ENCODE measurements around the gene SELENOI.

The SELENOI gene

DNA sequence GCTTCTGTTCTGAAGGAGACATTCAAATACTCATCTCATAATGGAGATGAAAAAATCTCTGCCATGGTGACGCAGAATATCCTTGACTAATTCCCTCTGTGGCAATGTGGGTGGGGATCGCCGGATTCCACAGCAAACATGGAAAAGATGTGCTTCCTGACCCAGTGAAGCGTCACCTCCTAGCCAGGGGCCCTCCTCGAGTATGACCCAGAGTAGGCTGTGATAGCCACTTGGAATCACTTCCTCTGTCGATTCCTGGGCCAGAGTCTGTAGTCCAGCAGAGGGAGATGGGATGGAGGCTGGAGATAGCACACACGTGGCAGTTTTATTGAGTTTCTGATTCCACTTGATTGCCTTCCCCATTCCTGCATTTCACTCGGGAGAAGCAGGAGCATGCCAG lies 92.6 kb downstream of the SELENOI start:
- no peak for TF ChIP-seq GATA2 (IDR thresholded peaks at IDR 0.05; ENCODE audit: low read depth, low read length)
- TF ChIP-seq GATA3 (IDR thresholded peaks at IDR 0.05; ENCODE audit: low read depth, low read length), result no peak

- no peak for TF ChIP-seq GATA3 (IDR thresholded peaks at IDR 0.05; ENCODE audit: low read depth, low read length)
- no peak for TF ChIP-seq GATA2 (IDR thresholded peaks at IDR 0.05; ENCODE audit: low read depth, low read length)
These were observed 93.0 kb downstream of the SELENOI start for GRCh38 chr2:26438926-26439325.

DNA sequence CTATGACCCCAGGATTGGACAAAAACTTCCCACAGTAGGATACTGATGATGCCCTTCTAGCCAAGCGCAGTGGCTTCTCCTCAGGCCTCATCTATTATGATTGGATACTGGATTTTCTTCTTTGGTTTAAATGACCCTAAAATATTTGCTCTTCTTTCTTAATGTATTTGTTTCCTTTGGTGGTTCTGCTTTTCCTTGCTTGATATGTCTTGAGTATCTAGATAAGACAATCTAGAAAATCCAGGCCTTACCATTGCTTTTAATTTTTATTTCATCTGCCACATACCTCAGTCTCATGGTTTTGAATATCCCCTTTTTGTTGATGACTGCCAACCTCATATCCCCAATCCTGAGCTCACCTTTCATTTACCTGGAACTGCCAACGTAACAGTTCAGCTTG lies 96.4 kb downstream of the SELENOI start:
- no peak for TF ChIP-seq GATA2 (IDR thresholded peaks at IDR 0.05; ENCODE audit: low read depth, low read length)
- TF ChIP-seq GATA3 (IDR thresholded peaks at IDR 0.05; ENCODE audit: low read depth, low read length), result no peak

DNA sequence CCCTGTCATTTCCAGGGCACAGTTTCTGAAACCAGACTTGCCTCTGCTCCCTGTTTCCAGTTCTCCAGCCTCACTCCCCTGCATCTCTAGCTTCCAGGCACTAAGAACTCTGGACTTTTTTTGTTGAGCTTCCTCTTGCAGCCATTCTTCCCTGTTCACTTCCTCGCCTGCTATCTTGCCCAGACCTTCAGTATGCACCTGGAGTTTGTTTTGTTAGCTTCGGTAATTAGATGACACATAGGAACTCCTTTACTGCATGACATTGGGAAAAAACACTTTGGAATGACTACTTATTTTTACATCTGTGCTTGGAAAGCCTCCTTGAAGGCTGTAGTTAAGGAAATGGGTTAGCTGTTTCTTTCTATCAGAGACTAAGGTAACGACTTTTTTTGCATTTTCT lies 96.8 kb downstream of the SELENOI start:
- no peak for TF ChIP-seq GATA3 (IDR thresholded peaks at IDR 0.05; ENCODE audit: low read depth, low read length)
- TF ChIP-seq GATA2 (IDR thresholded peaks at IDR 0.05; ENCODE audit: low read depth, low read length), result no peak

- no peak for TF ChIP-seq GATA3 (IDR thresholded peaks at IDR 0.05; ENCODE audit: low read depth, low read length)
- no peak for TF ChIP-seq GATA2 (IDR thresholded peaks at IDR 0.05; ENCODE audit: low read depth, low read length)
These were observed 98.3 kb downstream of the SELENOI start for GRCh38 chr2:26444236-26444635.
